ENCODE results near the gene MAPKAPK5. TPM values are rescaled to one million over a fixed set of nuclear protein-coding genes. Genes with fewer than 3 reads are reported as not detected.

Gene MAPKAPK5
- total and polyA plus RNA-seq, 9 of the 15 experiments (the other 6 are each of a cell fraction or from before 2014, with no cell fraction given) = 11.6 to 72.1 (median 60.4) TPM

Small RNAs within 50 kb of the gene (microRNA-seq; reads per million reads assigned to microRNA genes)
- not detected for gene MIR6761 (ENCODE audit: borderline microRNAs expressed)

Small RNAs within 50 kb of the gene (small RNA-seq; reads per million reads assigned to genes)
- not detected for gene MIR6761

Other genes with a start within 250 kb of the MAPKAPK5 start
- gene ATXN2, start 242.9 kb upstream of the MAPKAPK5 start, total RNA-seq (2014; rRNA removed) = 16.8 and 20.6 TPM in 2 replicates
- 40.5 and 45.5 TPM in 2 replicates for gene ATXN2, start 242.9 kb upstream of the MAPKAPK5 start, total RNA-seq (2014; rRNA removed; fragmentation: Illumina TruSeq; extraction: Trizol)
- gene ATXN2, start 242.9 kb upstream of the MAPKAPK5 start, total RNA-seq (2015; rRNA removed; fragmentation: Illumina TruSeq; extraction: Trizol) = 29.6 and 32.1 TPM in 2 replicates
- gene ATXN2, start 242.9 kb upstream of the MAPKAPK5 start, total RNA-seq (2021) = 66.3 and 67.8 TPM in 2 replicates
- 25.2 and 42.0 TPM in 2 replicates for gene ATXN2, start 242.9 kb upstream of the MAPKAPK5 start, polyA plus RNA-seq (2011; rRNA removed)
- gene ATXN2, start 242.9 kb upstream of the MAPKAPK5 start, polyA plus RNA-seq (2014; fragmentation: Illumina TruSeq; extraction: Trizol) = 48.7 and 65.7 TPM in 2 replicates
- gene ATXN2, start 242.9 kb upstream of the MAPKAPK5 start, polyA plus RNA-seq (2014; fragmentation: Nextera tagmentation; extraction: Ambion mirVana) = 10 to 100 TPM; 20.1 to 21.7 TPM
- 28.7 and 29.3 TPM in 2 replicates for gene ATXN2, start 242.9 kb upstream of the MAPKAPK5 start, polyA plus RNA-seq (2014; rRNA removed)
- 22.8 and 23.9 TPM in 2 replicates for gene BRAP, start 156.3 kb upstream of the MAPKAPK5 start, total RNA-seq (2014; rRNA removed)
- 28.5 and 30.5 TPM in 2 replicates for gene BRAP, start 156.3 kb upstream of the MAPKAPK5 start, total RNA-seq (2014; rRNA removed; fragmentation: Illumina TruSeq; extraction: Trizol)
- gene BRAP, start 156.3 kb upstream of the MAPKAPK5 start, total RNA-seq (2015; rRNA removed; fragmentation: Illumina TruSeq; extraction: Trizol) = 26.7 and 27.5 TPM in 2 replicates
- 28.8 and 30.8 TPM in 2 replicates for gene BRAP, start 156.3 kb upstream of the MAPKAPK5 start, total RNA-seq (2021)
- gene BRAP, start 156.3 kb upstream of the MAPKAPK5 start, polyA plus RNA-seq (2011; rRNA removed) = 25.1 and 30.6 TPM in 2 replicates
- gene BRAP, start 156.3 kb upstream of the MAPKAPK5 start, polyA plus RNA-seq (2014; fragmentation: Illumina TruSeq; extraction: Trizol) = 29.9 and 32.6 TPM in 2 replicates
- gene BRAP, start 156.3 kb upstream of the MAPKAPK5 start, polyA plus RNA-seq (2014; fragmentation: Nextera tagmentation; extraction: Ambion mirVana) = 1 to 10 TPM; 2.2 to 3.4 TPM
- gene BRAP, start 156.3 kb upstream of the MAPKAPK5 start, polyA plus RNA-seq (2014; rRNA removed) = 17.7 and 20.9 TPM in 2 replicates
- gene ACAD10, start 156.2 kb upstream of the MAPKAPK5 start, total RNA-seq (2014; rRNA removed) = 7.2 and 12.7 TPM in 2 replicates
- 9.4 and 12.0 TPM in 2 replicates for gene ACAD10, start 156.2 kb upstream of the MAPKAPK5 start, total RNA-seq (2014; rRNA removed; fragmentation: Illumina TruSeq; extraction: Trizol)
- gene ACAD10, start 156.2 kb upstream of the MAPKAPK5 start, total RNA-seq (2015; rRNA removed; fragmentation: Illumina TruSeq; extraction: Trizol) = 9.0 and 11.2 TPM in 2 replicates
- 18.8 and 19.2 TPM in 2 replicates for gene ACAD10, start 156.2 kb upstream of the MAPKAPK5 start, total RNA-seq (2021)
- gene ACAD10, start 156.2 kb upstream of the MAPKAPK5 start, polyA plus RNA-seq (2011; rRNA removed) = 15.5 and 16.3 TPM in 2 replicates
- gene ACAD10, start 156.2 kb upstream of the MAPKAPK5 start, polyA plus RNA-seq (2014; fragmentation: Illumina TruSeq; extraction: Trizol) = 12.4 and 12.5 TPM in 2 replicates
- gene ACAD10, start 156.2 kb upstream of the MAPKAPK5 start, polyA plus RNA-seq (2014; fragmentation: Nextera tagmentation; extraction: Ambion mirVana) = 1 to 10 TPM; 2.3 to 5.0 TPM
- gene ACAD10, start 156.2 kb upstream of the MAPKAPK5 start, polyA plus RNA-seq (2014; rRNA removed) = 15.0 and 17.7 TPM in 2 replicates
- 15.7 and 19.1 TPM in 2 replicates for gene ALDH2, start 75.3 kb upstream of the MAPKAPK5 start, total RNA-seq (2014; rRNA removed)
- gene ALDH2, start 75.3 kb upstream of the MAPKAPK5 start, total RNA-seq (2014; rRNA removed; fragmentation: Illumina TruSeq; extraction: Trizol) = 7.4 TPM in 2 replicates
- gene ALDH2, start 75.3 kb upstream of the MAPKAPK5 start, total RNA-seq (2015; rRNA removed; fragmentation: Illumina TruSeq; extraction: Trizol) = 11.9 and 12.2 TPM in 2 replicates
- 22.5 and 23.4 TPM in 2 replicates for gene ALDH2, start 75.3 kb upstream of the MAPKAPK5 start, total RNA-seq (2021)
- 12.0 and 30.2 TPM in 2 replicates for gene ALDH2, start 75.3 kb upstream of the MAPKAPK5 start, polyA plus RNA-seq (2011; rRNA removed)
- 12.6 and 14.9 TPM in 2 replicates for gene ALDH2, start 75.3 kb upstream of the MAPKAPK5 start, polyA plus RNA-seq (2014; fragmentation: Illumina TruSeq; extraction: Trizol)
- 1 to 10 TPM; 1.9 to 5.4 TPM for gene ALDH2, start 75.3 kb upstream of the MAPKAPK5 start, polyA plus RNA-seq (2014; fragmentation: Nextera tagmentation; extraction: Ambion mirVana)
- 16.6 and 18.1 TPM in 2 replicates for gene ALDH2, start 75.3 kb upstream of the MAPKAPK5 start, polyA plus RNA-seq (2014; rRNA removed)
- 5.2 and 10.0 TPM in 2 replicates for gene TMEM116, start 170.9 kb downstream of the MAPKAPK5 start, total RNA-seq (2014; rRNA removed)
- 14.2 and 15.6 TPM in 2 replicates for gene TMEM116, start 170.9 kb downstream of the MAPKAPK5 start, total RNA-seq (2014; rRNA removed; fragmentation: Illumina TruSeq; extraction: Trizol)
- gene TMEM116, start 170.9 kb downstream of the MAPKAPK5 start, total RNA-seq (2015; rRNA removed; fragmentation: Illumina TruSeq; extraction: Trizol) = 9.0 and 10.7 TPM in 2 replicates
- gene TMEM116, start 170.9 kb downstream of the MAPKAPK5 start, total RNA-seq (2021) = 10.8 and 11.1 TPM in 2 replicates
- gene TMEM116, start 170.9 kb downstream of the MAPKAPK5 start, polyA plus RNA-seq (2011; rRNA removed) = 78.6 and 98.3 TPM in 2 replicates
- 13.9 and 14.4 TPM in 2 replicates for gene TMEM116, start 170.9 kb downstream of the MAPKAPK5 start, polyA plus RNA-seq (2014; fragmentation: Illumina TruSeq; extraction: Trizol)
- 10 to 100 TPM; 19.2 to 22.9 TPM for gene TMEM116, start 170.9 kb downstream of the MAPKAPK5 start, polyA plus RNA-seq (2014; fragmentation: Nextera tagmentation; extraction: Ambion mirVana)
- 12.7 and 16.3 TPM in 2 replicates for gene TMEM116, start 170.9 kb downstream of the MAPKAPK5 start, polyA plus RNA-seq (2014; rRNA removed)
- gene ERP29, start 171.2 kb downstream of the MAPKAPK5 start, total RNA-seq (2014; rRNA removed) = 58.6 and 60.7 TPM in 2 replicates
- 112 and 113 TPM in 2 replicates for gene ERP29, start 171.2 kb downstream of the MAPKAPK5 start, total RNA-seq (2014; rRNA removed; fragmentation: Illumina TruSeq; extraction: Trizol)
- 133 TPM in 2 replicates for gene ERP29, start 171.2 kb downstream of the MAPKAPK5 start, total RNA-seq (2015; rRNA removed; fragmentation: Illumina TruSeq; extraction: Trizol)
- gene ERP29, start 171.2 kb downstream of the MAPKAPK5 start, total RNA-seq (2021) = 82.3 and 97.5 TPM in 2 replicates
- gene ERP29, start 171.2 kb downstream of the MAPKAPK5 start, polyA plus RNA-seq (2011; rRNA removed) = 111 and 129 TPM in 2 replicates
- 106 and 110 TPM in 2 replicates for gene ERP29, start 171.2 kb downstream of the MAPKAPK5 start, polyA plus RNA-seq (2014; fragmentation: Illumina TruSeq; extraction: Trizol)
- gene ERP29, start 171.2 kb downstream of the MAPKAPK5 start, polyA plus RNA-seq (2014; fragmentation: Nextera tagmentation; extraction: Ambion mirVana) = 100 to 1,000 TPM in 1 of 2 experiments, 10 to 100 TPM in 1; 42.4 to 146 TPM
- 136 and 137 TPM in 2 replicates for gene ERP29, start 171.2 kb downstream of the MAPKAPK5 start, polyA plus RNA-seq (2014; rRNA removed)